AML-193 (cell line): ENCODE measurements around the gene PRUNE2.
A peak's percentile ranks its signal among the peaks of the same experiment; 100 is the strongest.
"Not testable (repeated sequence)": the region's sequence is repeated elsewhere in the genome, so short reads cannot be mapped to it uniquely, and the experiment has no call there.

Experiments
- DNase-seq, 2 experiments: peaks; one replicate each; lab custom pipeline; 2025; lab: John Stamatoyannopoulos, UW

Gene PRUNE2

GRCh38 chr9:76799473-76799872, 106.4 kb downstream of the PRUNE2 start:
- no peak for DNase-seq

GRCh38 chr9:76798527-76798926, 107.4 kb downstream of the PRUNE2 start:
- DNase-seq: no peak

- DNase-seq: no peak
Measured at GRCh38 chr9:76796296-76796695, 109.6 kb downstream of the PRUNE2 start.

GRCh38 chr9:76793784-76794431, 112.0 kb downstream of the PRUNE2 start:
- no peak for DNase-seq

GRCh38 chr9:76789840-76790239, 116.1 kb downstream of the PRUNE2 start:
- no peak for DNase-seq

- no peak for DNase-seq
Measured at GRCh38 chr9:76787677-76788076, 118.2 kb downstream of the PRUNE2 start.

GRCh38 chr9:76785501-76785900, 120.4 kb downstream of the PRUNE2 start:
- no peak for DNase-seq

GRCh38 chr9:76784881-76785280, 121.0 kb downstream of the PRUNE2 start:
- DNase-seq: no peak

GRCh38 chr9:76772686-76773445, 133.0 kb downstream of the PRUNE2 start:
- DNase-seq: no peak

GRCh38 chr9:76766126-76766525, 139.8 kb downstream of the PRUNE2 start:
- DNase-seq: no peak

GRCh38 chr9:76764138-76764537, 141.8 kb downstream of the PRUNE2 start, which contains the start of gene PCA3:
TSS of gene PCA3 (plus strand) at chr9:76764438.
- no peak for DNase-seq

- peak in 1 of 2 experiments; percentile 3 for DNase-seq
Measured at GRCh38 chr9:76761448-76761847, 144.5 kb downstream of the PRUNE2 start.

GRCh38 chr9:76759732-76760131, 146.2 kb downstream of the PRUNE2 start:
- DNase-seq: no peak

GRCh38 chr9:76758476-76758875, 147.4 kb downstream of the PRUNE2 start:
- DNase-seq: no peak

GRCh38 chr9:76756941-76757673, 148.8 kb downstream of the PRUNE2 start:
- DNase-seq: no peak

GRCh38 chr9:76756268-76756640, 149.7 kb downstream of the PRUNE2 start:
- DNase-seq: peak in 1 of 2 experiments; percentile 22

GRCh38 chr9:76751001-76751400, 154.9 kb downstream of the PRUNE2 start:
- no peak for DNase-seq

GRCh38 chr9:76744336-76744735, 161.6 kb downstream of the PRUNE2 start:
- no peak for DNase-seq

GRCh38 chr9:76743931-76744330, 162.0 kb downstream of the PRUNE2 start:
- DNase-seq: no peak

GRCh38 chr9:76742890-76743289, 163.0 kb downstream of the PRUNE2 start:
- not testable (repeated sequence) for DNase-seq

- DNase-seq: no peak
Measured at GRCh38 chr9:76741524-76741923, 164.4 kb downstream of the PRUNE2 start.

GRCh38 chr9:76738402-76738801, 167.5 kb downstream of the PRUNE2 start:
- no peak for DNase-seq
